HG02642 (cell line): ENCODE data around the gene BAIAP2L1.
"Not testable (repeated sequence)": the region's sequence is repeated elsewhere in the genome, so short reads cannot be mapped to it uniquely, and the experiment has no call there.

Experiments used
- ATAC-seq: cut with Tn5 transposase; IDR thresholded peaks from one replicate; pipeline ENCODE4 v1.9.1; 2021; ENCODE audit warnings: mild to moderate bottlenecking; ENCODE audit not compliant: unreplicated experiment, poor library complexity

BAIAP2L1 gene

GRCh38 chr7:98324782-98325181 lies 76.1 kb downstream of the BAIAP2L1 start:
- ATAC-seq, result no peak

GRCh38 chr7:98323597-98324322 lies 77.1 kb downstream of the BAIAP2L1 start:
- ATAC-seq, result no peak

DNA sequence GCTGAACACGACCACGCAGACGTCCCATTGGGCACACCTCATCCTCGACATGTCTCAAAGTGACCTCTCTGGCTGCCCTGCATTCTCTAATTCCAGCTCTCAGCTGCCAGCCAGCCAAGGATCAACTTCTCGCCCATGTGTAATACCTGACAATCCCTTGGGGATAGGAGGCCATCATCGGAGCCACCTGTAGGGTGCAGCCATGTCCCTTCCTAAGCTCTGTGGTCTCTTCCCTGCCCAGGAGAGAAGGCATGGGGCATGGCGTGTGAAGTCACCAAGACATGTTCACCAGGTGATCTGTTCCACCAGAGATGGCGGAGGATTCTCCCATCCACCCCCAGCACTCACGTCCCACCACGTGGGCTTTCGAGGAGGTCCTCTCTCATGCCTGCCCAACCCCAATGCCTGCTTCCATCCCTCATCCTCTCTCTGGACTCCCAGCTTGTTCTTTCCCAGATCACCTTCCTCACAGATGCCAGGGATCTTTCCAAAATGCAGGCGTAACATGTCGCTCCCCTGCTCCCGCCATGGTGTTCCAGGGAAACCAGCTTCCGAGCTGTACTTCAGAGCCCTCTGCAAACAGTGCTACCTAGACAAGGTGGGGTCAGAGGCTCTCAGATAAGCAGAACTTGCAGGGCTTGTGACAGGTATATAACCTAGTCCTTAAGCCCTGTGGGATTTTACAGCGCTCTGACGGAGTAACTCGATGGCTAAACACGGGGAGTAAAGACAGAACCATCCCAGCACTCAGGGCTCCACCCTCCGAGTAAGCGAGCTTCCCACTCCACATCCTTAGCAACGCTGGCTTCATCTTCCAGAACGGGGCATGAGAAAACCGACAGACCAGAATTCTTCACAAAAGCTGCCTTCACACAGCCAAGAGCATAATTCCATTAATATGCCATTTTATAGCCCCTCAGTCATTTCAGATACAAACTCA lies 78.3 kb downstream of the BAIAP2L1 start:
- ATAC-seq, result no peak

GRCh38 chr7:98321301-98321700 lies 79.6 kb downstream of the BAIAP2L1 start:
- no peak for ATAC-seq

DNA sequence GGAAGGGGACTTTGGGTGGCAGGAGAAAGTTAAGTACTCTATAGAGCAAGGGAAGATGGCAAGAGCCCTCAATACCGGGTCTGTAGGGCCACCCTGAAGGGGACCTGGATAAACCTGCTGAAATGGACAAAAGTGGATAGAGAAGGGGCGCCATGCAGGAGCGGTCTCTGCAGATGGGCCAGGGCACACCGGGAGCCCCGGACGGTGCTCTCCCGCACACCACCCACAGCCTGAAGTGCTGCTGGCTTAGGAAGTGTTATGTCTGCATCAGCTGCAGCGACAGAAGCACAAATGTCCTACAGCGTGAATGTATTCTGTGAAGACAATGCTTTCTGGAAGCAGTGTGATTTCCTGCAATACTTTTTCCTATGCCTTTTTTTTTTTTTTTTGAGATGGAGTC lies 81.7 kb downstream of the BAIAP2L1 start:
- ATAC-seq, result no peak

GRCh38 chr7:98317366-98318040 lies 83.4 kb downstream of the BAIAP2L1 start:
- ATAC-seq, result no peak

DNA sequence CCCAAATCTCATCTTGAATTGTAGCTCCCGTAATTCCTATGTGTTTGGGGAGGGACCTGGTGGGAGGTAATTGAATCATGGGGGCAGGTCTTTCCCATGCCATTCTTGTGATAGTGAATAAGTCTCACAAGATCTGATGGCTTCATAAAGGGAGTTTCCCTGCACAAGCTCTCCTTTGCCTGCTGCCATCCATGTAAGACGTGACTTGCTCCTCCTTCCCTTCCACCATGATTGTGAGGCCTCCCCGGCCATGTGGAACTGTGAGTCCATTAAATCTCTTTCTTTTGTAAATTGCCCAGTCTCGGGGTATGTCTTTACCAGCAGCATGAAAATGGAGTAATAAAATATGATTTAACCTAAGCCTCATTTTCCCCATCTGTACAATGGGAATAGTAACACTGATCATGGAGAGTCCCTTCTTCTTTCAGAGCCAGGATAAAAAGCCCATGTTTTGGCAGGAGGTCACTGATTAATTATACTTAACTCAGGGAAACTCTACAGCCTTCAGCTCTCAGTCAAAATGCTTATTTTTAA lies 84.8 kb downstream of the BAIAP2L1 start:
- ATAC-seq, result not testable (repeated sequence)

GRCh38 chr7:98315318-98315993 lies 85.4 kb downstream of the BAIAP2L1 start:
- ATAC-seq, result peak; percentile 69

DNA sequence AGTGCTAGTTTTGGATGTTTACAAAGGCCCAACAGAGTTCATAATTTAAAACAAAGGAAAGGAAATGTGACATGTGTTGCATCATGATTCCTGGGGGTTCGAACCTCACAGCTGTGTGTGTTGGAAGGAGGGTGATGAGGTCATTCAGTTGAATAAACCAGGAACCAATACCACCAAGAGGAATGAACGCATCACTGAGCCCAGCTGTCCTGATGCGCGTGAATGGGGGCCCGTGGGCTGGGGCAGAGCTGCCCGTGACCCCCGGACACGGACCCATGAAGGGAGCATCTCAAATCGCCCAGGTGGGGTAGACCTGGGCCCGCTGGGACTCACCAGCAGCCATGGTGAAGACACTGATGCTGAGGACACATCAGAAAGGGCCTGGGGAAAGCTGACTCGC lies 86.4 kb downstream of the BAIAP2L1 start:
- ATAC-seq, result no peak

DNA sequence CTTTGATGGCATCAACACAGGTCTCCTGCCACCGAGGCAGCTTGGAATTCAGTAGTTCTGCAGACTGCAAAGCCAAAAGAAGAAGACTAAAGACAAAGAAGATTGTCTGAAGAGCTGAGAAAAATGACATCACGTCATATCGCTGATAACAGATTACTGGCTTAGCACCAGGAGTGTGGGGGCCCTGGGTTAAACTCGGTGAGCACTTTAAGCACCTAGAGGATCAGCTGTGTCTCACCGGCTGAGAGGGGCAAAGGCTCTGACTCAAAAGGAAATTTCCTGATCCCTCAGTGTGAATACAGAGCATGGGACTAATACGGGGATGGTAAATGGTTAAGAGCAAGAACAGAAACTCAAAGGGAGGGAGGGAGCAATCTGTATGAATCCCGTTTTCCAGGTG lies 88.7 kb downstream of the BAIAP2L1 start:
- ATAC-seq, result no peak

DNA sequence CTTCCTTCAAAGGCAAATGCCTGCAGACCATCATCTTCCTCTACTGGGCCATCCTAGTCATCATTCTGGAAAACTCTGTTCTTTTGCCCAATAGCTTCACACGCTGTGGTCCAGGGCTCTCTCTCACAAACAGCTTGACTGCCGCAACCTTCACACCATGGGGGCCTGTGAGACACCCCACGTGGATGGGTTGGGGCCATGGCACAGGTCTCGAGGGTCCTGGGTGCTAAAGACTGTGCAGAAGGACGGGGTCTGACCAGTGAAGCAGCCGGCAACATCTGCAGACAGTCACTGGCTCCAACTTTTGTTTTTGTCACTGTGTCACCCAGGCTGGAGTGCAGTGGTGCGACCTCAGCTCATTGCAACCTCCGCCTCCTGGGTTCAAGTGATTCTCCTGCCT lies 91.3 kb downstream of the BAIAP2L1 start:
- ATAC-seq, result no peak

DNA sequence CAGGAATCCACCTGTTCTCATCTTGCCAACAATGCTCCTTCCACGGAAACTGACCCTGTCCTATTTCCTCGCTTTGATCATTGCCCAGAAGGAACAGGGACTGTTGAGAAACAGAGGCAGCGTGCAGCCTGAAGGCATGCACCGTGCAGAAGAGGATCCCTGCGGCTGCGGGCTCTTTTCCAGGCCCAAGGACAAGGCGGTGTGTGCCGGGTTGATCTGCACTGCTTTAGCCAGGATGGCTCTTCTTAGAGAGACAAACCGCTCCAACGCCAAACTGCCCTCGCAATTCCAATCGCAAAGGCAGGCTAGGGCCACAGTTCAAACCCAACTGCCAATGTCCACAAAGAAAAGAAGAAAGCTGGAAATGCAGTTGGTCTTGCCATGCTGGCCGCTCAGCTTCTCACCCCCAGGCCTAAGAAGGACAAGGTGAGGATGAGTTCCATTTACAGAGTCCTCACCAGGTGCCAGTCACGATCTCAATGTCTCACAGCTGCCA lies 92.9 kb downstream of the BAIAP2L1 start:
- ATAC-seq, result no peak

DNA sequence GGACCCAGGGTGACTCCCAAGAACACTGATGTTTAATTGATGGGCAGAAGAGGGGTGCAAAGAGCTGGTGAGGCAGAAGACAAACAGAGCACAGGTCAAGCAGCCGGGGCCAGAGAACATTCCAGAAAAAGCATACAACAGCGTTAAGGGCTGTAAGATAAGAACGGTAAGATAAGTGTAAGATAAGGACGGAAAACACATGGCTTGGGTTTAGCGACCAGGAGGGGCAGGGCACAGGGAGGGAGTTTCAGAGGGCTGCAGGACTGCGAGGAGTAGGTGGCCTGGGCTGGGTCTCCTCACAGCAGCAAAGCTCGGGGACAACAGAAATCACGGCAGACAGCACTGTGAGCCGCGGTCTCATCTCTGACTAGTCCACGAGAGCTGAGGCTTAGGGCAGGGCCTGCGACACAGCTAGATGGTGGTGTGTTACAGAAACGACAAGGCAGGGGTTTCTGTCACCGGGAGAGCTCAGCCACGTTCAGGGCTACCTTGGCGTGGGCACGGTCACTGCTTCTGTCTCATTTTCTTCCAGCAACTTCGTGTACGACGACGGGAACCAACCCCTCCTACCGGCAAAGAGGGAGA lies 94.8 kb downstream of the BAIAP2L1 start:
- no peak for ATAC-seq

DNA sequence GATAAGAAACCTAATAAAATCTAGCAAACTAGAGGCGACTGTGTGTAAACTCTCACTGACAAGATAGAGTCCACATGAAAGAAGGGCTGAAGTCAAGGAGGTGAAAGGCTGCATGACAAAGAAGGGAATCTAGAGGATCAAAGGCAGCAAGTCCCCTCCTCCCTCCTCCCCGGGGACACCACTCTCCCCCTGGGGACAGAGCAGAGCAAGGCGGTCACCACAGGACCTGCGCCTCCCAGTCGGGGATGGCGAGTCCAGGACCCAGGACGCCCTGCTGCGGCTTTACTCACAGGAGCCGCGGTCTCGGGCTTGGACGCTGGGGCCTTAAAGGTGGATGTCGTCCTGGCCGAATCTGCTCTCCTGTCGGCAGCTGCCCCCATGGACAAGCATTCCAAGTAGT lies 97.0 kb downstream of the BAIAP2L1 start:
- no peak for ATAC-seq

- ATAC-seq, result no peak
Observed at GRCh38 chr7:98303176-98303865, 97.6 kb downstream of the BAIAP2L1 start.

GRCh38 chr7:98301693-98302470 lies 99.0 kb downstream of the BAIAP2L1 start:
- no peak for ATAC-seq

GRCh38 chr7:98300595-98301372 lies 100.1 kb downstream of the BAIAP2L1 start:
- ATAC-seq, result no peak
